NCI-H2171 treated with DMSO at 0.1 percent for 48 hours (cell line): ENCODE results near the gene PKD1.
"Not testable (repeated sequence)": the region's sequence is repeated elsewhere in the genome, so short reads cannot be mapped to it uniquely, and the experiment has no call there.

ENCODE experiments used
- DNase-seq: peaks from one replicate; lab custom pipeline; 2025; lab: John Stamatoyannopoulos, UW

PKD1 gene

GRCh38 chr16:2150418-2151187 lies 14.9 kb upstream of the PKD1 start:
- DNase-seq, result peak; percentile 97

- no peak for DNase-seq
Measured at GRCh38 chr16:2149630-2150417, 14.1 kb upstream of the PKD1 start.

DNA sequence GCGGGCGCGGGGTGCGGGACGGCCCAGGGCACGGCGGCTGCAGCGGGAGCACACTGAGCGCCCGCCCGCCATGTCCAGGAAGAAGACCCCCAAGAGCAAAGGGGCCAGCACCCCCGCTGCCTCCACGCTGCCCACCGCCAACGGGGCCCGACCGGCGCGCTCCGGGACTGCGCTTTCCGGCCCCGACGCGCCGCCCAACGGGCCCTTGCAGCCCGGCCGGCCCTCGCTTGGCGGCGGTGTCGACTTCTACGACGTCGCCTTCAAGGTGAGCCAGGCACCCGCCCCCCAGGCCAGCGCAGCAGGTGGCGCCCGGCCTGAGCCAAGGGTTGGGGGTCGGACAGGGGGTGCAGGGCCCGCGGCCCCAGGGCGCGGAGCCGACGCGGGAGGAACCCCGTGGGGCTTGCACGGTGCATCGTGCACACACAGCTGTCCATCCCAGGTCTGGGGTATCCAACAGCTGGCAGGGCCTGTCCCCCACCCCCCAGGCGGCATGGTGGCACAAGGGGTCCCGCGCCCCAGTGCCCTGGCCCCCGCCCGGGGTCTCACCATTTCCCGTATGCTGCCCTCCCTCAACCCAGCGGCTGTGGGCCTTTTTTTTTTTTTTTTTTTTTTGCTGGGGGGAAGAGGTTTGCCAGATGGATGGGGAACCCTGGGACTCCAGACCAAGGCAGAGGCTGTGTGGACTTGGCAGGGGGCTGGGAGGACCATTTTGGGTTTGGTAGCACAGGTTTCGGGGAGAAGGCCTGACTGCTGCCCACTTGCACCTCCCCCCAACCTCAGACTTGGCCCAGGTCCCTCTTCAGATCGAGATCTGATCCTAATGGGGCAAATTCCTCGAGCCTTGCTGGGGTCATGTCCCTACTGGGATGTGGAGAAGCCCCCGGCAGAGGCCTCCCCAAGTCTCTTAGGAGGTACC lies 13.3 kb upstream of the PKD1 start:
- DNase-seq, result peak; percentile 55

GRCh38 chr16:2147981-2148671 lies 12.4 kb upstream of the PKD1 start, which contains the start of gene RAB26:
TSS of gene RAB26 (plus strand) at chr16:2148625. CDS start at chr16:2148784, 159 bp downstream.
- peak; percentile 88 for DNase-seq

- DNase-seq, result no peak
Measured at GRCh38 chr16:2147378-2147777, 11.7 kb upstream of the PKD1 start.

GRCh38 chr16:2145843-2146242 lies 10.1 kb upstream of the PKD1 start:
- DNase-seq, result no peak

DNA sequence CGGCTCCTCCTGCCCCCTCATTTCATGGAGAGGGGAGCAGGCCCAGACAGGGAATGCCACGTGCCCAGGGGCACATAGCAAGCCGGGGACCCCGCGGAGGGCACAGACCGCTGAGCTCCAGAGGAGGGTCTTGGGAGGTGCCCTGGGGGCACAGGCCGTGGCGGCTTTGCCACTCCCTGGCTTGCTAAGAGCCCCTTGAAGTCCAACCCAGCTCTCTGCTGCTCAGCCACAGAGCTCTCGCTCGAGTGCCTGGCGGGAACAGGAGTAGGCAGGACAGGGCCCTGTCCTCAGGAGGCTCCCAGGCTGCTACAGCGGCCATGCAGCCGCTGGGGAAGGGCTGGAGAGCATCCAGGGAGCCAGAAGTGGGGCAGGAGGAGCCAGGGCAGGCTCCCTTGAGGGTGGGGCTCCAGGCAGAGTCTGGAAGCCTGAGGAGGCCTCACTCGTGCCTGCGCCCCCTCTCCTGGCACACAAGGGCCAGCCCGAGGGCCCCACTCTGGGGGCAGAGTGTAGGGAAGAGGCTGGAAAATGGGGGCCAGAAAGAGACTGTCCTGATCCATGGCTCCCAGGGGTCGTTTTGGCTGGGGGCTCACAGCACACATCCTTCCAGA lies 8.3 kb upstream of the PKD1 start:
- DNase-seq, result no peak

DNA sequence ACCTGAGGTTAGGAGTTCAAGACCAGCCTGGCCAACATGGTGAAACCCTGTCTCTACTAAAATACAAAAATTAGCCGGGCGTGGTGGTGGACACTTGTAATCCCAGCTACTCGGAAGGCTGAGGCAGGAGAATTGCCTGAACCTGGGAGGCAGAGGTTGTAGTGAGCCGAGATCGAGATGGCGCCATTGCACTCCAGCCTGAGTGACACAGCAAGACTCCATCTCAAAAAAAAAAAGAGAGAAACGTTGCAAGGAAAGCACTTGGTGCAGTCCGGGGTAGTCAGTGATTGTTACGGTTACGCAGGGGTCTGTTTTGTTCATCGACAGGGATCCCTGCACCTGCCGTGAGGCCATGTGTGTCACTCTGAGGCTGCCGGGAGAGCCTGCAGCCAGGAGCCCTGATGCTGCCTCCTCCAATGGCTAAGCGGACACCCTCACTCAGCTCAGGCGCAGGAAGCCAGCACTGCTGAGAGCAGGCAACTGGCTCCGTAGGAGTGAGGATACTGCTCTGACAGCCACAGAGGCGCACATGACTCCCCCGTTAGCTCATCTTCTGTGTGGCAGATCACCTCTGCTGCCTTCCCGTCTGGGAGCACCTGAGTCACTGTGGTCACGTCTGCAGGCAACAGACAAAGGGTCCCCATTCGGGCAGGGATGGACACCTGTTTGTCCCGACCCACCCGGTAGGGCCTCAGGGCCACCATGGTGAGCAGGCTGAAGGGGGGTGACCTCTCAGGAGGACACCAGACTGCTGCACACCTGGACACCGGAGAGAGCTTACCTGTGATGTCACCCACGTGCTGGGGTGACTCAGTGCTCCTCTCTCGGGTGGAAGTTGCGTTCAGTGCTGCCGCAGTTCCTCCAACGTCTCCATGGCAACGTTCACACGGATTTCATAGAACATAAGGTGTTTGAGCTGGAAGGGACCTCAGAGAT lies 7.5 kb upstream of the PKD1 start:
- DNase-seq, result peak; percentile 24

- not testable (repeated sequence) for DNase-seq
Measured at GRCh38 chr16:2135071-2135470, 627 bp downstream of the PKD1 start.

DNA sequence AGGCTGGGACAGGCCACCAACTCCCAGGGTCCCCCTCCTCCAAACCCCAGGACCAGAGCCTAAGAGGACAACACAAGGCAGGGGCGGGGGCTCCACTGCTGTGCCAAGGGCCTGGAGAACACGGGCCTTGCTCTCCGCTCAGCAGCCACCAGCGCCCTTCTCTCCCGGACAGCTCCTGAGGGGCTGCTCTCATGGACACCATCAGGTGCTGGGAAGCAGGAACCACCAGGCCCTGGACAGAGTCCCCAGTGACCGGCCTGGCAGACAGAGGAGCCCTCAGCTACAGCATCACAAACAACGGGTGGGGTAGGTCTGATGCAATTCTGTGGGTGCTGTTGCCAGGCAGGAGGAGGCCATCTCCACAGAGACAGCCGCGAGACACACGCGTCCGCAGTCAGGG lies 1.9 kb downstream of the PKD1 start:
- DNase-seq, result not testable (repeated sequence)

- not testable (repeated sequence) for DNase-seq
Measured at GRCh38 chr16:2129890-2130447, 5.7 kb downstream of the PKD1 start.

DNA sequence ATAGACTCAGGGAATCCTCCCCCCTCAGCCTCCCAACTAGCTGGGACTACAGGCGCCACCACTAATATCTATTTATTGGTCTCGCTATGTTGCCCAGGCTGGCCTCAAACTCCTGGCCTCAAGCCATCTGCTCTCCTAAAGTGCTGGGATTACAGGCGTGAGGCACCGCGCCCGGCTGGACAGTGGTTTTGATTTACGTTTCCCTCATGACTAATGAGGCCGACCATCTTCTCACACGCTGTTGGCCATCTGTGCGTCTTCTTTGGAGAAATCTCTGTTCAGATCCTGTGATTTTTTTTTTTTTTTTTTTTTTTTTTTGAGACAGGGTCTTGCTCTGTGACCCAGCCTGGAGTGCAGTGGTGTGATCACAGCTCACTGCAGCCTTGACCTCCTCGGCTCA lies 6.4 kb downstream of the PKD1 start:
- not testable (repeated sequence) for DNase-seq

GRCh38 chr16:2127630-2128280 lies 7.9 kb downstream of the PKD1 start:
- peak; percentile 66 for DNase-seq

GRCh38 chr16:2126928-2127556 lies 8.7 kb downstream of the PKD1 start:
- not testable (repeated sequence) for DNase-seq

DNA sequence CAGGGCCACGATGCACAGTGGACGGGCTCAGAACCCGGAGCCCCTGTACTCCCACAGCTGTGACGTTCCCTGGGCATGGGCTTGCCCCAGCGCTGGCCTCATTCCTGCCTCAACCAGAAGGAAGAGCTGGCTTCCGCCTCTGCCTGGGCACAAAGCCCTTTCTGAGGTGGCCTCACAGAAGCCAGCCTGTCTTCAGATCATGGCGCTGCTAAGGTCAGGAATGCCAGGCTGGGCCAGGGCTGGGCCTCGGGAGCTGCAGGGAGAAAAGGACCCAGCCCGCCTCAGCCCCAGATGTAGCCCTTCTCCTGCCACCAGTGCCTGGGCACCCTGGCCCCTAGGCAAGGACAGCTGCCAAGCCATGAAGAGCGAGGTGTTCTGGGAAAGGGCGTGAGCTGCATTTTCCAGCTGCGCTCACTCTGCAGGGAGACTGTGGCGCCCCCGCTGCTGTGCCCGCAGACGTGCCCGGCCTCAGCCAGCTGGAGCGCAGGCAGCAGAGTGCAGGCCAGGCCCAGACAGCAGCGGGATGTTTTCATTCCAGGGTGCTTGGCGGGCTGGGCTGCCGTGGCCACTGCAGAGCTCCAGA lies 9.4 kb downstream of the PKD1 start:
- DNase-seq, result not testable (repeated sequence)

- peak; percentile 23 for DNase-seq
Measured at GRCh38 chr16:2125609-2126008, 10.1 kb downstream of the PKD1 start.

- peak; percentile 34 for DNase-seq
Measured at GRCh38 chr16:2124694-2125444, 10.8 kb downstream of the PKD1 start.

DNA sequence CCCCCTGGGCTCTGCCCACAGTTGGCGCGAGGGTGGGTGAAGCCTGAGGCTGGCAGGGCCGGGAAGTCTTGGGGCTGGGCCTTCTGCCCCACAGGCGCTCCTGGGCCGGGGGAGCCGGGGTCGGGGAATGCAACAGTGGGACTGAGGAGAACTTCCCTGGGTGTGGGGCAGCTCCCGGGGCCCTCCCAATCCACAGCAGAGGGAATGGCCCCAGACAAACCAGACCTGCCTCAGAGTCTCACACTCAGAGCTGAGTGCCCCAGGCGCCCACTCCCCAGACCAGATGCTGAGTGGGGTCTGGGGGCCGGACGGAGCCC lies 11.4 kb downstream of the PKD1 start:
- DNase-seq, result not testable (repeated sequence)
